Superior temporal gyrus (tissue), 1 donor: ENCODE data around the gene SHC2.
"Not testable (repeated sequence)": the region's sequence is repeated elsewhere in the genome, so short reads cannot be mapped to it uniquely, and the experiment has no call there.

Experiments
- DNase-seq: peaks from one replicate; pipeline ENCODE4 v3.0.0-alpha.2; 2016; ENCODE audit errors: extremely low spot score

The SHC2 gene

GRCh38 chr19:408441-408901 is 52.4 kb downstream of the SHC2 start:
- DNase-seq, result no peak

GRCh38 chr19:407511-408440 is 53.1 kb downstream of the SHC2 start:
- no peak for DNase-seq

- DNase-seq, result no peak
Observed at GRCh38 chr19:406971-407510, 53.8 kb downstream of the SHC2 start.

- no peak for DNase-seq
Observed at GRCh38 chr19:406135-406781, 54.6 kb downstream of the SHC2 start.

- no peak for DNase-seq
Observed at GRCh38 chr19:405121-405965, 55.5 kb downstream of the SHC2 start.

GRCh38 chr19:403221-404027 is 57.4 kb downstream of the SHC2 start:
- DNase-seq, result no peak

- DNase-seq, result no peak
Observed at GRCh38 chr19:402786-403185, 58.0 kb downstream of the SHC2 start.

GRCh38 chr19:401866-402511 is 58.8 kb downstream of the SHC2 start:
- DNase-seq, result no peak

GRCh38 chr19:400976-401865 is 59.6 kb downstream of the SHC2 start:
- no peak for DNase-seq

GRCh38 chr19:399370-399769 is 61.5 kb downstream of the SHC2 start:
- no peak for DNase-seq

- no peak for DNase-seq
Observed at GRCh38 chr19:398719-399118, 62.1 kb downstream of the SHC2 start.

- DNase-seq, result no peak
Observed at GRCh38 chr19:397941-398706, 62.7 kb downstream of the SHC2 start.

- DNase-seq, result no peak
Observed at GRCh38 chr19:397321-397720, 63.5 kb downstream of the SHC2 start.

- DNase-seq, result no peak
Observed at GRCh38 chr19:395467-395866, 65.4 kb downstream of the SHC2 start.

GRCh38 chr19:394857-395256 is 66.0 kb downstream of the SHC2 start:
- not testable (repeated sequence) for DNase-seq

- not testable (repeated sequence) for DNase-seq
Observed at GRCh38 chr19:393560-393959, 67.3 kb downstream of the SHC2 start.

GRCh38 chr19:392375-392970 is 68.4 kb downstream of the SHC2 start:
- DNase-seq, result no peak

- DNase-seq, result no peak
Observed at GRCh38 chr19:391726-392374, 69.0 kb downstream of the SHC2 start.
